T-cell (primary cell): ENCODE measurements around the gene MED26. TPM values are rescaled to one million over a fixed set of nuclear protein-coding genes. Genes with fewer than 3 reads are reported as not detected.

ENCODE experiments used
- ATAC-seq, 4 experiments: fragments of 200-7000 bp in 3 of 4; fragments of 150-1000 bp in 1 of 4; cut with Tn5 transposase; replicated peaks in 1 of 4; 1 replicate in 3 of 4; 2 replicates in 1 of 4; pipeline ENCODE4 v1.10.0; 2021; ENCODE audit warnings: moderate library complexity in 3 of 4, mild to moderate bottlenecking in 2 of 4, moderate number of reproducible peaks in 1 of 4
- CTCF ChIA-PET, 2 donors: fragments of 300-600 bp; sonication (Branson Sonifier 250); formaldehyde crosslinking; loops; one replicate each; lab custom pipeline; 2022; ENCODE audit warnings: antibody characterized with exemption in 2 of 2; lab: Charles Lee
- POLR2A ChIA-PET, 2 donors: fragments of 300-600 bp; sonication (Branson Sonifier 250); formaldehyde crosslinking; loops; one replicate each; lab custom pipeline; 2022; ENCODE audit warnings: antibody characterized with exemption in 2 of 2; lab: Charles Lee
- DNase-seq, 35 experiments: peaks; one replicate each; pipeline versions ENCODE4 v3.0.0 to v3.0.0-alpha.2; 2013 to 2023
- H3K27ac ChIP-seq: one replicate; pipeline ENCODE4 v1.5.1; 2013; ENCODE audit warnings: low read length
- H3K27me3 ChIP-seq, 2 experiments: replicated peaks in 1 of 2; 1 replicate in 1 of 2; 2 replicates in 1 of 2; pipeline versions ENCODE4 v1.6.1 to v1.7.0; 2013; ENCODE audit warnings: low read length in 1 of 2, mixed read lengths in 1 of 2; ENCODE audit not compliant: control insufficient read depth in 2 of 2, insufficient read depth in 2 of 2; ENCODE audit errors: extremely low read depth in 1 of 2
- H3K36me3 ChIP-seq, 2 donors: 1 replicate in 1 of 2; 2 replicates in 1 of 2; pipeline versions ENCODE4 v1.6.1 to v1.7.0; 2013; ENCODE audit warnings: low read length in 1 of 2; ENCODE audit not compliant: control insufficient read depth in 2 of 2, insufficient read depth in 1 of 2; ENCODE audit errors: extremely low read depth in 1 of 2
- H3K4me1 ChIP-seq, 2 experiments: 1 replicate in 1 of 2; 2 replicates in 1 of 2; pipeline versions ENCODE4 v1.6.1 to v1.7.0; 2013; ENCODE audit warnings: low read length in 2 of 2, mixed read lengths in 1 of 2; ENCODE audit not compliant: insufficient read depth in 2 of 2, control insufficient read depth in 1 of 2; ENCODE audit errors: extremely low read depth in 1 of 2
- H3K4me3 ChIP-seq, 2 donors: 1 replicate in 1 of 2; 2 replicates in 1 of 2; pipeline versions ENCODE4 v1.5.1 to v1.7.0; 2013; ENCODE audit warnings: mild to moderate bottlenecking in 2 of 2, low read length in 1 of 2, moderate library complexity in 1 of 2; ENCODE audit not compliant: control insufficient read depth in 1 of 2; ENCODE audit errors: extremely low read depth in 1 of 2
- H3K9me3 ChIP-seq: 2 replicates; pipeline ENCODE4 v1.7.0; 2013
- H3K27ac Mint-ChIP-seq, 2 donors: one replicate each; pipeline ENCODE4 v1.8.0; 2020 to 2021; ENCODE audit warnings: mild to moderate bottlenecking in 2 of 2, mixed read lengths in 2 of 2
- H3K27me3 Mint-ChIP-seq, 2 donors: one replicate each; pipeline ENCODE4 v1.8.0; 2021 to 2022; ENCODE audit warnings: mixed read lengths in 2 of 2
- H3K36me3 Mint-ChIP-seq: one replicate; pipeline ENCODE4 v1.8.0; 2021; ENCODE audit warnings: mixed read lengths
- H3K4me1 Mint-ChIP-seq, 3 donors: one replicate each; pipeline ENCODE4 v1.8.0; 2020 to 2022; ENCODE audit warnings: mixed read lengths in 3 of 3, mild to moderate bottlenecking in 1 of 3
- H3K4me3 Mint-ChIP-seq, 3 donors: one replicate each; pipeline ENCODE4 v1.8.0; 2020 to 2022; ENCODE audit warnings: mild to moderate bottlenecking in 3 of 3, mixed read lengths in 3 of 3, moderate library complexity in 3 of 3
- H3K9me3 Mint-ChIP-seq, 3 donors: one replicate each; pipeline ENCODE4 v1.8.0; 2020 to 2022; ENCODE audit warnings: mixed read lengths in 3 of 3
- whole genome bisulfite sequencing: methylation state at CpG from one replicate; pipeline ENCODE4 v1.1.5; 2013; ENCODE audit warnings: missing lambda C conversion rate; ENCODE audit not compliant: insufficient coverage; 5-methylcytosine and 5-hydroxymethylcytosine counted together
- total RNA-seq, 35 experiments: library from RNA in 6 of 35; stranded (reverse) in 6 of 35; fragments of 120-200 nt in 1 of 35; gene quantifications; one replicate each; pipeline versions ENCODE4 v1.2.1 to v1.2.4 and lab custom pipeline; 2013 to 2026

MED26 gene
- total RNA-seq, 5 donors from 2014 or later (not counting 1 experiment from before 2014, with no cell fraction given), result 14.7 to 42.0 (median 21.1) TPM

DNA sequence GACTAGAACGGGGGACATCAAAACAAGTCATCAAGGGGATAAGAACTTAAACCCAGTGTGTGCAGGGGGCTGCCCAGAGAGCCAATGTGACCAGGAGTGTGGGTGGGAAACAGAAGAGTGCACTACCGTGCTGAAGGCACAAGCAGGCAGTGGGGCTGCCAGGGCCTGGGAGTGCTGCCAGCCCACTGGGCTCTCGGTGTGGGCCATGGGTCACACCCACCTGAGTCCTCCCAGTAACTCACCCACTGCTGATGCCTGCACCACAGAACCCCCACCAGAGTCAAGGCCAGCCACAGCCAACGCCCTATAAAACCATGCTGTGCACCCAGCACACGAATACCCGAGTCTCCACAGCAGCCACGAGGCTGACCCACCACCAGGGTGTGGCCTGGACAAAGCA lies 8.5 kb downstream of the MED26 start:
- Mint-ChIP-seq H3K27ac (no peak overlapping the region), H3K36me3 (no peaks in the 10 kb centered on the region), H3K4me1 (peaks cover 87 to 94% (median 91%) of the 10 kb centered on the region in 3 donors), H3K4me3 (no peak overlapping the region), H3K27me3 (no peaks in the 10 kb centered on the region), H3K9me3 (no peaks in the 10 kb centered on the region)
- no peak overlapping the region for H3K27ac ChIP-seq
- no peaks in the 10 kb centered on the region for H3K9me3 ChIP-seq
- H3K4me3 ChIP-seq, result no peak overlapping the region
- ATAC-seq (no peak), DNase-seq (no peak)
- H3K4me1 ChIP-seq, result peaks cover 12 to 64% of the 10 kb centered on the region in 2 experiments
- POLR2A ChIA-PET, result interaction anchor here in 1 of 2 donors (1.1 kb wide), 1 partner anchor 53 kb away, joined by 3 read pairs; no protein-coding TSS in a partner anchor
- peaks cover 4 to 14% of the 10 kb centered on the region in 2 donors for H3K36me3 ChIP-seq
- 75% methylated on average over 3 of the region's 7 CpGs for WGBS
- H3K27me3 ChIP-seq, result no peaks in the 10 kb centered on the region
- CTCF ChIA-PET, result no interaction called here

DNA sequence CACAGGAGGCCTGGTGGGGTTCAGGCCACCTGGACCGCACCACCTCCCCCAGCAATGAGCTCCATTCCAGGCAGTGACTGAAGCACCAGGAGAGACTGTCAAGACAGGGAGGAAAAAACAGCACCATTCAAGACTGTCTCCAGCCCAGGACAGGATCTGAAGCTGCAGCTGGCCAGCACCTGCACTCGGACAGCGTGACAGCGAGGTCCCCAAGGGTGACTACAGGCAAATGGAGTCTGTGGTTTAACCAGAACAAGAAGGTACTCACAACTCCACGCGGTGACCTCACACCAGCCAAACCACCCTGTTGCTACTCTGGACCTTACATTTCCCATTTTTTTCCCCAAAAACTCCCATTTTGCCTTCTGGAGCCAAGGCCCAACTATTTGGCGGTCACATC lies 9.8 kb downstream of the MED26 start:
- Histone ChIP-seq H3K27me3 (no peaks in the 10 kb centered on the region), H3K4me1 (peaks cover 12 to 64% of the 10 kb centered on the region in 2 experiments), H3K36me3 (peaks cover 0 to 2% of the 10 kb centered on the region in 2 donors), H3K9me3 (no peaks in the 10 kb centered on the region), H3K27ac (no peak overlapping the region), H3K4me3 (no peak overlapping the region)
- Mint-ChIP-seq H3K9me3 (no peaks in the 10 kb centered on the region), H3K4me3 (no peak overlapping the region), H3K27ac (no peak overlapping the region), H3K27me3 (no peaks in the 10 kb centered on the region), H3K4me1 (peaks cover 77 to 94% (median 92%) of the 10 kb centered on the region in 3 donors), H3K36me3 (no peaks in the 10 kb centered on the region)
- WGBS, result 95% methylated on average over 7 of the region's 7 CpGs
- POLR2A ChIA-PET, result interaction anchor here in 1 of 2 donors (0.7 kb wide), 1 partner anchor 13 kb away, joined by 3 read pairs; no protein-coding TSS in a partner anchor
- DNase-seq (no peak), ATAC-seq (no peak)
- CTCF ChIA-PET, result interaction anchor here in 1 of 2 donors (1.6 kb wide), 1 partner anchor 34 kb away, joined by 3 read pairs; no protein-coding TSS in a partner anchor

DNA sequence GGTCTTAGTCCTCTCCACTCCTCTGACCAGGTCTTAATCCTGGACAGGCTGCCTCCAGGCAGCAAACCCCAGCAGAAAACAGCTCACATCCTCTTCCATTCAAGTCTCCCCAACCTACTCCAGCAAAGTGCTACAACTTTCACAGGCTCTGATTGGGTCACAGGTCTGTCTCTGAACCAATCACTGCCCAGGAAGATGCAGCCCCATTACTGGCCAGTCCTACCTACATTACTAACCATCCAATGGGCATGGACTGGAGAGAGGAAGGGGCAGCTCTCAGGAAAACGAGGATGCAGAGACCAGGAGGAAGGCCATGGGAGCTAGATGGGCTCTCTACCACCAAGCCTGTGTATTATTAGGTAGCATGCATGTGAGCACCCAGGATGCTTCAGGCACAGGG lies 12.2 kb downstream of the MED26 start:
- no peaks in the 10 kb centered on the region for H3K9me3 ChIP-seq
- peak overlapping the region; percentile 4 to 11 for H3K27ac Mint-ChIP-seq
- no peak for DNase-seq
- H3K27me3 ChIP-seq, result no peaks in the 10 kb centered on the region
- no peaks in the 10 kb centered on the region for H3K36me3 ChIP-seq
- WGBS, result 75% methylated on average over 1 of the region's 1 CpG
- no peak overlapping the region for H3K4me3 ChIP-seq
- H3K27ac ChIP-seq, result no peak overlapping the region
- no peaks in the 10 kb centered on the region for H3K9me3 Mint-ChIP-seq
- H3K4me1 ChIP-seq, result peaks cover 12 to 60% of the 10 kb centered on the region in 2 experiments
- H3K36me3 Mint-ChIP-seq, result no peaks in the 10 kb centered on the region
- ATAC-seq, result peak in 2 of 4 experiments; percentile 16 to 19
- CTCF ChIA-PET, result interaction anchor here in 1 of 2 donors (0.7 kb wide), 1 partner anchor 19 kb away, joined by 3 read pairs; no protein-coding TSS in a partner anchor
- H3K27me3 Mint-ChIP-seq, result no peaks in the 10 kb centered on the region
- POLR2A ChIA-PET, result interaction anchor here in 1 of 2 donors (0.6 kb wide), 1 partner anchor 53 kb away, joined by 3 read pairs; no protein-coding TSS in a partner anchor
- peaks cover 70 to 95% (median 90%) of the 10 kb centered on the region in 3 donors for H3K4me1 Mint-ChIP-seq
- H3K4me3 Mint-ChIP-seq, result no peak overlapping the region

DNA sequence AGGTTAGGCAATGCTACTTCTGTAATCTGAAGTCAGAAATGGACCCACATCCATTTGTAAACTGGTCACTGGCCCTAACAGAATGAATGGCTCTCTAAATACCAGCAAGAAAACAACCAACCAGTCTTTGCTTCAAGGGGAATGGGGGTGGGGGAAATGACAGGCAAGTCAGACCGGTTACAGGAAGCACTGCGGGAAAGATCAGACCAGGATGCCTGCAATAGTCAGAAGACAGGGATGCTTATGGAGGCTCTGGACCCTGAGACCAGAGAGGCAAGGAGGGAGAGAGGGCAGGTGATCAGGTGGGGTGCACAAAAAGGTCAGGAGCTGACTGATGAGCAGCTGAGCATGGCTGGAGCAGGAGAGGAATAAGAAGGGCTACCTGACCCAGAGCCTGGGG lies 13.1 kb downstream of the MED26 start:
- peak in 1 of 4 experiments; percentile 15 for ATAC-seq
- H3K27me3 ChIP-seq, result no peaks in the 10 kb centered on the region
- CTCF ChIA-PET, result interaction anchor here in 1 of 2 donors (0.6 kb wide), 1 partner anchor 1749 kb away, joined by 4 read pairs; no protein-coding TSS in a partner anchor
- peaks cover 12 to 60% of the 10 kb centered on the region in 2 experiments for H3K4me1 ChIP-seq
- POLR2A ChIA-PET, result interaction anchor here in 1 of 2 donors (0.7 kb wide), 1 partner anchor 1638 kb away, joined by 3 read pairs; no protein-coding TSS in a partner anchor
- peak overlapping the region in 1 of 3 donors; percentile 62 for H3K4me3 Mint-ChIP-seq
- H3K27ac ChIP-seq, result no peak overlapping the region
- WGBS, result 30% methylated on average over 2 of the region's 2 CpGs
- H3K36me3 ChIP-seq, result no peaks in the 10 kb centered on the region
- no peaks in the 10 kb centered on the region for H3K9me3 Mint-ChIP-seq
- peaks cover 69 to 92% (median 88%) of the 10 kb centered on the region in 3 donors for H3K4me1 Mint-ChIP-seq
- peak overlapping the region; percentile 4 to 53 for H3K27ac Mint-ChIP-seq
- no peaks in the 10 kb centered on the region for H3K27me3 Mint-ChIP-seq
- DNase-seq, result no peak
- peak overlapping the region in 1 of 2 donors; percentile 19 for H3K4me3 ChIP-seq
- H3K9me3 ChIP-seq, result no peaks in the 10 kb centered on the region
- no peaks in the 10 kb centered on the region for H3K36me3 Mint-ChIP-seq

DNA sequence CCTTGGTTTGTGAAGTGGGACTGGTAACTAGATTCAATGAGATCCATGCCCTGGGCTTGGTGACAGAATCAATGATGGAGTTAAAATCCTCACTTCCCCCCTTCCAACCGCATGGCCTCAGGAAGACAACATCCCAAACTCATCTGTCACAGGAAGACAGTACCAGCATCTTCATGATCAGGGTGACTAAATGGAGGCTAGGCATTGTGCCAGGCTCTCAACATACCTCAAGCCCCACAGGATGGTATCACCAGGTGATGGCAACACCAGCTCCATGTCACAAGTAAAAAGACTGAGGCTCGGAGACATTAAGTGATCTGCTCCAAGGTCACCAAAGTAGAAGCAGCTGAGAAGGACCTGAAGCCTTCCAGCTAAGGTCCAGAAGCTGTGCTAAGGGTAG lies 14.2 kb downstream of the MED26 start:
- Mint-ChIP-seq H3K27ac (peak overlapping the region in 1 of 2 donors; percentile 31), H3K4me1 (peaks cover 64 to 84% (median 84%) of the 10 kb centered on the region in 3 donors), H3K36me3 (no peaks in the 10 kb centered on the region), H3K27me3 (no peaks in the 10 kb centered on the region), H3K9me3 (no peaks in the 10 kb centered on the region), H3K4me3 (no peak overlapping the region)
- Histone ChIP-seq H3K4me3 (no peak overlapping the region), H3K9me3 (no peaks in the 10 kb centered on the region), H3K4me1 (peaks cover 12 to 54% of the 10 kb centered on the region in 2 experiments), H3K27ac (no peak overlapping the region), H3K27me3 (no peaks in the 10 kb centered on the region), H3K36me3 (no peaks in the 10 kb centered on the region)
- POLR2A ChIA-PET, result no interaction called here
- WGBS, result 92% methylated on average over 2 of the region's 2 CpGs
- DNase-seq, result no peak
- CTCF ChIA-PET, result no interaction called here
- no peak for ATAC-seq

DNA sequence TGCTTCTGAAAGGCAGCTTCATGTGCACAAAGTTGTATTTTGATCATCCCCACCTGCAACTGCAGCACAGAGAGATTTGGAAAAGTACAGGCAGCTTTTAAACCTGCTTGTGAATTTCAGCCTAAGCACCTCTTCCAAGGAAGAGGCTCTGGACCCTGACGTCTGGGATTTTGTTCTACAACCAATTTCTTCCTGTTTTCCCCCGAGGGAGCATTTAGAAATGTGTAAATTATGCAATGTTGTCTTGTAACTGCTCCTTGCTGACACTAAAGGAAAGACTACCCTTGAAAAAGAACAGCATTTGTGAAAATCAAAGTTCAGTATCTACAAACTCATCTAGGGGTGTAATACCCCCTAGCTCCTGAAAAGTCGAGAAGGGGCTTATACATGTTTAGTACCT lies 15.4 kb downstream of the MED26 start:
- no peak overlapping the region for H3K4me3 ChIP-seq
- H3K4me1 ChIP-seq, result peaks cover 12 to 51% of the 10 kb centered on the region in 2 experiments
- Mint-ChIP-seq H3K36me3 (no peaks in the 10 kb centered on the region), H3K4me3 (no peak overlapping the region), H3K27me3 (no peaks in the 10 kb centered on the region), H3K9me3 (no peaks in the 10 kb centered on the region), H3K27ac (no peak overlapping the region), H3K4me1 (peaks cover 64 to 84% (median 84%) of the 10 kb centered on the region in 3 donors)
- H3K9me3 ChIP-seq, result no peaks in the 10 kb centered on the region
- no peak for DNase-seq
- CTCF ChIA-PET, result interaction anchor here (0.6 to 0.7 kb wide), 2 partner anchors 28 to 176 kb away, joined by 3 read pairs; no protein-coding TSS in a partner anchor
- POLR2A ChIA-PET, result no interaction called here
- no peak for ATAC-seq
- no CpG with 5 or more reads among the region's 3 CpGs for WGBS
- H3K36me3 ChIP-seq, result peaks cover 0 to 3% of the 10 kb centered on the region in 2 donors
- no peak overlapping the region for H3K27ac ChIP-seq
- H3K27me3 ChIP-seq, result no peaks in the 10 kb centered on the region
